PFSK-1 (cell line): ENCODE data around the gene ARID4B.

ENCODE experiments used
- POLR2AphosphoS5 ChIP-seq: IDR thresholded peaks from 2 replicates; pipeline ENCODE4 v1.6.1; 2012; ENCODE audit warnings: low read depth, mild to moderate bottlenecking, control low read depth, low read length, moderate library complexity
- SIN3A ChIP-seq: IDR thresholded peaks from 2 replicates; pipeline ENCODE4 v1.6.1; 2012; ENCODE audit warnings: mild to moderate bottlenecking, low read length, moderate library complexity, borderline replicate concordance; ENCODE audit not compliant: insufficient read depth
- TAF1 ChIP-seq: IDR thresholded peaks from 2 replicates; pipeline ENCODE4 v1.6.1; 2012; ENCODE audit warnings: low read length, control low read depth, borderline replicate concordance; ENCODE audit not compliant: insufficient read depth
- TF ChIP-seq, protein P1 (sequence below), 2 experiments: IDR thresholded peaks; 2 replicates each; pipeline versions ENCODE4 v1.6.1 to v1.8.0; 2011 to 2012; ENCODE audit warnings: low read depth in 2 of 2, low read length in 2 of 2, control low read depth in 1 of 2, inconsistent platforms in 1 of 2, mild to moderate bottlenecking in 1 of 2, moderate library complexity in 1 of 2; ENCODE audit not compliant: insufficient read depth in 1 of 2

DNA sequence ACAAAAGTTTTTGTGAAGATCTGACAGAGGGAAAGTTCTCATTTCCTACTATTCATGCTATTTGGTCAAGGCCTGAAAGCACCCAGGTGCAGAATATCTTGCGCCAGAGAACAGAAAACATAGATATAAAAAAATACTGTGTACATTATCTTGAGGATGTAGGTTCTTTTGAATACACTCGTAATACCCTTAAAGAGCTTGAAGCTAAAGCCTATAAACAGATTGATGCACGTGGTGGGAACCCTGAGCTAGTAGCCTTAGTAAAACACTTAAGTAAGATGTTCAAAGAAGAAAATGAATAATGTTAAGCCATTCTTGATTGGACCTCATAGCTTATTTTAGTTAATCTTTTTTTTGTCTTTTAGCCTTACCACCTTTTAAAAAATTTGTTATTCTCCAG, 14.5 kb upstream of the ARID4B start:
- TF ChIP-seq POLR2AphosphoS5: no peak
- no peak for TF ChIP-seq TAF1
- TF ChIP-seq, protein P1, sequence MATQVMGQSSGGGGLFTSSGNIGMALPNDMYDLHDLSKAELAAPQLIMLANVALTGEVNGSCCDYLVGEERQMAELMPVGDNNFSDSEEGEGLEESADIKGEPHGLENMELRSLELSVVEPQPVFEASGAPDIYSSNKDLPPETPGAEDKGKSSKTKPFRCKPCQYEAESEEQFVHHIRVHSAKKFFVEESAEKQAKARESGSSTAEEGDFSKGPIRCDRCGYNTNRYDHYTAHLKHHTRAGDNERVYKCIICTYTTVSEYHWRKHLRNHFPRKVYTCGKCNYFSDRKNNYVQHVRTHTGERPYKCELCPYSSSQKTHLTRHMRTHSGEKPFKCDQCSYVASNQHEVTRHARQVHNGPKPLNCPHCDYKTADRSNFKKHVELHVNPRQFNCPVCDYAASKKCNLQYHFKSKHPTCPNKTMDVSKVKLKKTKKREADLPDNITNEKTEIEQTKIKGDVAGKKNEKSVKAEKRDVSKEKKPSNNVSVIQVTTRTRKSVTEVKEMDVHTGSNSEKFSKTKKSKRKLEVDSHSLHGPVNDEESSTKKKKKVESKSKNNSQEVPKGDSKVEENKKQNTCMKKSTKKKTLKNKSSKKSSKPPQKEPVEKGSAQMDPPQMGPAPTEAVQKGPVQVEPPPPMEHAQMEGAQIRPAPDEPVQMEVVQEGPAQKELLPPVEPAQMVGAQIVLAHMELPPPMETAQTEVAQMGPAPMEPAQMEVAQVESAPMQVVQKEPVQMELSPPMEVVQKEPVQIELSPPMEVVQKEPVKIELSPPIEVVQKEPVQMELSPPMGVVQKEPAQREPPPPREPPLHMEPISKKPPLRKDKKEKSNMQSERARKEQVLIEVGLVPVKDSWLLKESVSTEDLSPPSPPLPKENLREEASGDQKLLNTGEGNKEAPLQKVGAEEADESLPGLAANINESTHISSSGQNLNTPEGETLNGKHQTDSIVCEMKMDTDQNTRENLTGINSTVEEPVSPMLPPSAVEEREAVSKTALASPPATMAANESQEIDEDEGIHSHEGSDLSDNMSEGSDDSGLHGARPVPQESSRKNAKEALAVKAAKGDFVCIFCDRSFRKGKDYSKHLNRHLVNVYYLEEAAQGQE (IDR thresholded peaks at IDR 0.05; ENCODE audit: insufficient read depth in 1 of 2, low read depth in 2 of 2, low read length in 2 of 2): no peak
- TF ChIP-seq SIN3A: no peak
